AG08395 (cell line): ENCODE data around the gene MACROD2.

ENCODE experiments used
- DNase-seq: peaks from one replicate; pipeline ENCODE4 v3.0.0; 2012; ENCODE audit warnings: mixed read lengths, low spot score

Gene MACROD2

GRCh38 chr20:14866841-14867514, 871.7 kb downstream of the MACROD2 start:
- DNase-seq: no peak

DNA sequence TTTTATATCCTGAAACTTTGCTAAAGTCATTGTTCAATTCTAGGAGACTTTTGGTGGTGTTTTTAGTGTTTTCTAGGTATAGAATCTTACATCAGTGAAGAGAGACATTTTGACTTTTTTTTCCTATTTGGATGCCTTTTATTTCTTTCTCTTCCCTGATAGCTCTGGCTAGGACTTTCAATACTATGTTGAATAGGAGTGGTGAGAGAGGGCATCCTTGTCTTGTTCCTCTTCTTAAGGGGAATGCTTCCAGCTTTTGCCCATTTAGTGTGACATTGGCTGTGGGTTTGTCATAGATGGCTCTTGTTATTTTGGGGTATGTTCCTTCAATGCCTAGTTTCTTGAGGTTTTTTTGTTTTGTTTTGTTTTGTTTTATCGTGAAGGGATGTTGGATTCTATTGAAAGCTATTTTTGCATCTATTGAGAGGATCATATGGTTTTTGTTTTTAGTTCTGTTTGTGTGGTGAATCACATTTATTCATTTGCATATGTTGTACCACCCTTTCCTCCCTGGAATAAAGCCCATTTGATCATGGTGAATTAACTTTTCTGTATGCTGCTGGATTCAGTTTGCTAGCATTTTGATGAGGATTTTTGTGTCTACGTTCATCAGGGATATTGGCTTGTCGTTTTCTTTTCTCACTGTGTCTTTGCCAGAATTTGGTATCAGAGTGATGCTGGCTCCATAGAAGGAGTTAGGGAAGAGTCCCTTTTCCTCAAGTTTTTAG, 882.1 kb downstream of the MACROD2 start:
- no peak for DNase-seq

- no peak for DNase-seq
Observed at GRCh38 chr20:14878676-14879019, 883.3 kb downstream of the MACROD2 start.

DNA sequence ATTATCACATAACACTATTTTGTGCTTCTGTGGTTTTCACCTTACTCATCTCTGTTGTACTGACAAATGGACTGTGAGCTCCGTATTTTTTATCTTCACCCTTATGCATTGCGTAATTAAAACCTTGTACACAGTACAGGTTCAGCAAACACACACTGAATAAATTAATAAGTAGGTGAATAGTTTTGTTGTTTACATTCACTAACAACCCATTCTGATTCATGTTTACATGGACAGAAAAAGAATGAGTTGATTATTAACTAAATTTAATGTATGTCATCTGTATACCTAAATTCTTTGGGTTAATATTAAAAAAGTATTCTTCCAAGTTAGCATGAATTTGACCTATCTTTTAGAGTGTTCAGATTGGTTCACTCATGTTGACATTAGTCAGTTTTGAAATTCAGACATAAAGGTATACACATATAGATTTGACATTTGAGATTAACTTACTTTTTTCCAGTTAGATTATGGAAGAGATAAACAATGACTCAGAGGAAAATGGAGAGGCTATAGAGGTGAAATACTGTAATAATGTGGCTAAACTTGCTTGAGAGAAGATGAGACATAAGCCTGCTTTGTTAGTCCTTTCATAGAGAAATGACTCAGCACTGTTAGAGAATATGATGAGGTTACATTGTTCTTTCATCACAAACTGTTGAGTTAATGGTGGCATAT, 883.8 kb downstream of the MACROD2 start:
- DNase-seq: peak; percentile 80

DNA sequence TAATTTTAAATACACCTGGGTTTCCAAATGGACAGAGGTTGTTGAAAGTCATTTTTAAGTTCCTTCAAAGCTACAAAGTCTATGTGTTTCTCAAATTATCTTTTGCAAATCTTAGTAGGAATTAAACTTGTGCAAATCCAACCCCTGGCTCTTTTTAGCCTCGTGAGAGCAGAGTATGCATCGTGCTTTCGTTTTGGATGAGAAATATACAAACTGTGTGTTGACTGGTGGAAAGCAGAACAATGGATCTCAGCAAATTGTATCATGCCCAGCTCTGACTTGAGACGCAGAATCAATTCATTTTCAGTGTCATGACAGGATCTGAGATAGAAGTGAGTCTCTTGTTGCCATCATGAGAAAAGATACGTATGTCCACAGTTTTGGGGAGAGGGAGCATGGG, 884.5 kb downstream of the MACROD2 start:
- DNase-seq: no peak

DNA sequence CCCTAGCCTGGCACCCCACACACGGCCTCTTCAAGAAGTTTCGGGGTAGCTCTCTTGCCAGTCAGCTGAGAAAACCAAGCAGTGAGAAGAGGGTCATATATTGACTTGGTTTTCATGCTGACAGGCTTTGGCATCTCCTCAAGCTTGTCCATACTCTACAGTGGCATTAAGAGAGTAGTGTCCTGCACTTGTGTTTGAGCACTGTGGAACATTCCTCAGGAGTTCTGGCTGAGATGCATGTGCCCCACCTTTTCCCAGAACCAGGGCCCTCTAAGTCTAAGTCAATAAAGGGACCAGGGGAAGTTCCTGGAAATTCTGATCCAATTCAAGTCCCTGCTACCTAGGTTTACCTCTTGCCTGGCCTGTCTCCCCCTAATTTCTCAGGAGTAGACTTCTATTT, 886.2 kb downstream of the MACROD2 start:
- no peak for DNase-seq

GRCh38 chr20:14882157-14882556, 886.8 kb downstream of the MACROD2 start:
- no peak for DNase-seq

GRCh38 chr20:14882846-14883245, 887.5 kb downstream of the MACROD2 start:
- DNase-seq: no peak

- no peak for DNase-seq
Observed at GRCh38 chr20:14883324-14883723, 888.0 kb downstream of the MACROD2 start.

GRCh38 chr20:14885661-14886060, 890.3 kb downstream of the MACROD2 start:
- no peak for DNase-seq

DNA sequence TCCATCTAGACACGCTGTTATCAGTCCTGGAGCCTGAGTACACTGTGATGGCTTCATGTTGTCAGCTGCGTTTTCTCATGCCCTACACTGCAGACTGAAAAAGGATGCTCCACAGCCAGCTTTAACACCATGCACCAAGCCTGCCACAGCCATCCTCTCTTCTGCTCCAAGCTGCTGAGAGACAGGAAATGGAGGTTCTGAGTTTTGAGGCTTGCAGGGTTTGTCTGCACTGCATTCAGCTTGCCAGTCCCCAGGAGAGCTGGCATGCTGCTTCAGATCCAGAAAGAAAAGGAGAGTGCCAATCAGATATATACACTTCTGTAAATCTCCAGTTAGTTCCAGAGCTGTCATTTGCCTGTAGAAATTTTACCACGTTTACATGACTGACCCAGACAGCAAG, 892.8 kb downstream of the MACROD2 start:
- DNase-seq: no peak

GRCh38 chr20:14889496-14890255, 894.4 kb downstream of the MACROD2 start:
- no peak for DNase-seq

DNA sequence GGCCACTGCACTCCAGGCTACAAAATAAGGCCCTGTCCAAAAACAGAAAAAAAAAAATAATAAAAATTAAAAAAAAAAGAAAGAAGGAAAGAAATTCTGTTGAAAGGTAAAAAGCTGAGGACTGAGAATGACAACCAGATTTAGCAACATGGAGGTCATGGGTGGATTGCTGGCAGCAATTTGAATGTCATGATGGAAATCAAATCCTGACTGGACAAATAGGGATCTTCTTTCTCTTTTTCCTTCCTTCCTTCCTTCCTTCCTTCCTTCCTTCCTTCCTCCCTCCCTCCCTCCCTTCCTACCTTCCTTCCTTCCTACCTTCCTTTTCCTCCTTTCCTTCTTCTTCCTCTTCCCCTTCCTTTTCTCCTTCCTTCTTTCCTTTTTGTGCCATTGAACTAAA, 895.4 kb downstream of the MACROD2 start:
- DNase-seq: no peak

DNA sequence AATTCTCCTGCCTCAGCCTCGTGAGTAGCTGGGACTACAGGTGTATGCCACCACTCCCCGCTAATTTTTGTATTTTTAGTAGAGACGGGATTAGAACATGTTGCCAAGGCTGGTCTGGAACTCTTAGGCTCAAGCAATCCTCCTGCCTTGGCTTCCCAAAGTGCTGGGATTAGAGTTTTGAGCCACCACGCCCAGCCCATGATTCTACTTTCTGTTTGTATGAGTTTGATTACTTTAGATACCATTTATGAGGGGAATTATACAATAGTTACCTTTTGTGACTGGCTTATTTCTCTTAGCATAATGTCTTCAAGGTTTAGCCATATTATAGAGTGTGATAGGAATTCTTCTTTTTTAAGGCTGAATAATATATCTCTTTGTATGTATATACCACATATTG, 897.5 kb downstream of the MACROD2 start:
- no peak for DNase-seq

DNA sequence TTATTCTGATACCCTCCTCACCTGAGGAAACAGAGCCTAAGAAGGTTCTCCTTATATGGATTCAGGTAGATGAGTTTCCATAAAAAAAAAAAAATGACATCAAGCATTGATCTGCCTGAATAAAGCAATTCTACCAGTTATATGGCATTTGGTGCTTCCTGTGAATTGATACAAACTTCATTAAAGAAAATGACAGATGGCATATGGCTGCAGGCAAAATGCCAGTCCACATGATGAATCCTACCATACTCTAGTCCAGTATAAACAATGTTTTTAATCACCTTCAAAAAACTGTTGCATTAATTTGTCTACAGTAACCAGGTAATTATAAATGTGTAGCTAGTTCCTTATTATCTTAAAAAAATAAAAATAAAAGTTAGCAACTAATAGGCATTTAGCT, 901.3 kb downstream of the MACROD2 start:
- no peak for DNase-seq

GRCh38 chr20:14897608-14898007, 902.3 kb downstream of the MACROD2 start:
- no peak for DNase-seq

DNA sequence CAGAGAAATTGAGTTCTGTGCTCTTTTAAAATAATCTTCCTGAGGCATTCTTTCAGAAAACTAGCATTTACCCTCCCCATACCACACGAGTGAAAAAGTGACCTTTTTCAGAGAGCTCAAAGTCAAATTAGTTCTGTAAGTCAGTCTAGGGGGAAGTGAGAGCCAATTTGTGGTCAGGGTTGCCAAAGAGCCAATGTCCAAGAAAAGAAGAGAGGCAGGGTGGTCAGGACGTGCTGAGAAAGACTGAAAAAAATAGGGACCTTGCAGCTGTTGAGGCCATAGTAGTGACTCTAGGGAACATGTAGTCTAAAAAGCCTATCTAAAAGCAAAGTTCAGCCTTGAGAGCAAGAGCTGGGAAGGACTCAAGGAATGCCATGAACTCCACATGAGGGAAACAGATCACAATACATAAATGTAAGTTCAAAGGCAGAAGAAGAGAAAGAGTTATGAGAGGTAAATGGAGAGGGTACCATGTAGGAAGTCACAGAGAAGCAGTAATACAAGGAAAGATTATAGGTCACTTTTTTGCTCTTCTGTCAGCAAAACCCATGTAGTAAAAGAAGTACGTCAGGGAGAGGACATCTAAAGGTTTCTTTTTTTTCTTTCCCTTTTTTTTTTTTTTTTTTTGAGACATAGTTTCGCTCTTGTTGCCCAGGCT, 907.2 kb downstream of the MACROD2 start:
- DNase-seq: no peak

DNA sequence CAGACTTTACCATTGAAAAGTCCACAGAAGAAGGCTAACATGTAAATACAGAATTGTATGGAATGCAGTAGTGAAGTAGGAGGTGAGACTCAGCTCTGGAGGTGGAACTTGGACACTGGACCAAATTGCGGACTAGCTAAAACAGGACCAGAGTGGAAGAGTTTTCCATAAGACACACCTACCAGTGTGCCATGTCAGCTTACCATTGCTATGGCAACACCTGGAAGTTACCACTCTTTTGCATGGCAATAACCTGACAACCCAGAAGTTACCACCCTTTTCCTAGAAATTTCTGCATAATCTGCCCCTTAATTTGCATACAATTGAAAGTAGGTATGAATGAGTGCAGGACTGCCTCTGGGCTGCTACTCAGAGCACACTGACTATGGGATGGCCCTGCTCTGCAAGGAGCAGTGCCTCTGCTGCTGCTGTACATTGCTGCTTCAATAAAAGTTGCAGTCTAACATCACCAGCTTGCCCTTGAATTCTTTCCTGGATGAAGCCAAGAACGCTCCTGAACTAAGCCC, 911.7 kb downstream of the MACROD2 start:
- DNase-seq: no peak

- DNase-seq: no peak
Observed at GRCh38 chr20:14910126-14910525, 914.8 kb downstream of the MACROD2 start.

GRCh38 chr20:14913896-14914620, 918.7 kb downstream of the MACROD2 start:
- DNase-seq: no peak

- no peak for DNase-seq
Observed at GRCh38 chr20:14914633-14915032, 919.3 kb downstream of the MACROD2 start.
